H1 (cell line): ENCODE data around the gene ARL2. TPM values are rescaled to one million over a fixed set of nuclear protein-coding genes. Genes with fewer than 3 reads are reported as not detected.

Experiments
- HDAC2 ChIP-seq, 2 experiments: fragments of 300-600 bp in 1 of 2; sonication (generic) in 1 of 2; IDR thresholded peaks; 2 replicates each; pipeline ENCODE4 v1.6.1; 2011 to 2012; ENCODE audit warnings: low read depth in 2 of 2, low read length in 2 of 2, mild to moderate bottlenecking in 2 of 2, moderate library complexity in 2 of 2, borderline replicate concordance in 1 of 2, inconsistent platforms in 1 of 2
- NANOG ChIP-seq: IDR thresholded peaks from 2 replicates; pipeline ENCODE4 v1.6.1; 2011; ENCODE audit warnings: low read length, low read depth, mild to moderate bottlenecking, inconsistent platforms; ENCODE audit not compliant: insufficient read depth, poor library complexity, severe bottlenecking
- RNF2 ChIP-seq: fragments of 200-900, 300-1000 bp; sonication (generic); IDR thresholded peaks from 2 replicates; pipeline ENCODE4 v1.7.1; 2016; ENCODE audit warnings: borderline replicate concordance, low read depth, mild to moderate bottlenecking, antibody characterized with exemption, low read length; ENCODE audit not compliant: poor library complexity, severe bottlenecking; ENCODE audit errors: missing control alignments
- TCF12 ChIP-seq: IDR thresholded peaks from 2 replicates; pipeline ENCODE4 v1.6.1; 2011; ENCODE audit warnings: low read depth, mild to moderate bottlenecking, low read length
- polyA plus RNA-seq, 7 experiments: library from polyadenylated mRNA; depleted of rRNA in 3 of 7; stranded (reverse) in 5 of 7; unstranded in 2 of 7; fragments of >200 nt in 5 of 7; fragments of 200-250 nt in 2 of 7; gene quantifications; 1 replicate in 5 of 7; 2 replicates in 1 of 7; 4 replicates in 1 of 7; pipeline versions ENCODE4 v1.2.1 to v1.2.3, GENCODE V29; 2011 to 2013; ENCODE audit warnings: missing spikeins in 2 of 7, mixed read lengths in 2 of 7
- total RNA-seq: library from RNA; stranded (reverse); fragmentation: NEBNext Ultra II Directional; extraction: Animal tissue kit (Norgen Biotek cat#: 25700); gene quantifications from 2 replicates; pipeline ENCODE4 v1.2.1, GENCODE V29; 2021
- TF ChIP-seq, protein P1 (sequence below): fragments of 300-600 bp; sonication (generic); IDR thresholded peaks from 2 replicates; pipeline ENCODE4 v1.7.1; 2012; ENCODE audit warnings: low read length, moderate library complexity, mild to moderate bottlenecking, inconsistent platforms; ENCODE audit not compliant: insufficient replicate concordance

Gene ARL2
- total and polyA plus RNA-seq, 2 of the 8 experiments (the other 6 are each of a cell fraction or from before 2014, with no cell fraction given): 186 to 535 TPM

GRCh38 chr11:65016705-65017104, 2.7 kb downstream of the ARL2 start (continued):
- TF ChIP-seq, protein P1, sequence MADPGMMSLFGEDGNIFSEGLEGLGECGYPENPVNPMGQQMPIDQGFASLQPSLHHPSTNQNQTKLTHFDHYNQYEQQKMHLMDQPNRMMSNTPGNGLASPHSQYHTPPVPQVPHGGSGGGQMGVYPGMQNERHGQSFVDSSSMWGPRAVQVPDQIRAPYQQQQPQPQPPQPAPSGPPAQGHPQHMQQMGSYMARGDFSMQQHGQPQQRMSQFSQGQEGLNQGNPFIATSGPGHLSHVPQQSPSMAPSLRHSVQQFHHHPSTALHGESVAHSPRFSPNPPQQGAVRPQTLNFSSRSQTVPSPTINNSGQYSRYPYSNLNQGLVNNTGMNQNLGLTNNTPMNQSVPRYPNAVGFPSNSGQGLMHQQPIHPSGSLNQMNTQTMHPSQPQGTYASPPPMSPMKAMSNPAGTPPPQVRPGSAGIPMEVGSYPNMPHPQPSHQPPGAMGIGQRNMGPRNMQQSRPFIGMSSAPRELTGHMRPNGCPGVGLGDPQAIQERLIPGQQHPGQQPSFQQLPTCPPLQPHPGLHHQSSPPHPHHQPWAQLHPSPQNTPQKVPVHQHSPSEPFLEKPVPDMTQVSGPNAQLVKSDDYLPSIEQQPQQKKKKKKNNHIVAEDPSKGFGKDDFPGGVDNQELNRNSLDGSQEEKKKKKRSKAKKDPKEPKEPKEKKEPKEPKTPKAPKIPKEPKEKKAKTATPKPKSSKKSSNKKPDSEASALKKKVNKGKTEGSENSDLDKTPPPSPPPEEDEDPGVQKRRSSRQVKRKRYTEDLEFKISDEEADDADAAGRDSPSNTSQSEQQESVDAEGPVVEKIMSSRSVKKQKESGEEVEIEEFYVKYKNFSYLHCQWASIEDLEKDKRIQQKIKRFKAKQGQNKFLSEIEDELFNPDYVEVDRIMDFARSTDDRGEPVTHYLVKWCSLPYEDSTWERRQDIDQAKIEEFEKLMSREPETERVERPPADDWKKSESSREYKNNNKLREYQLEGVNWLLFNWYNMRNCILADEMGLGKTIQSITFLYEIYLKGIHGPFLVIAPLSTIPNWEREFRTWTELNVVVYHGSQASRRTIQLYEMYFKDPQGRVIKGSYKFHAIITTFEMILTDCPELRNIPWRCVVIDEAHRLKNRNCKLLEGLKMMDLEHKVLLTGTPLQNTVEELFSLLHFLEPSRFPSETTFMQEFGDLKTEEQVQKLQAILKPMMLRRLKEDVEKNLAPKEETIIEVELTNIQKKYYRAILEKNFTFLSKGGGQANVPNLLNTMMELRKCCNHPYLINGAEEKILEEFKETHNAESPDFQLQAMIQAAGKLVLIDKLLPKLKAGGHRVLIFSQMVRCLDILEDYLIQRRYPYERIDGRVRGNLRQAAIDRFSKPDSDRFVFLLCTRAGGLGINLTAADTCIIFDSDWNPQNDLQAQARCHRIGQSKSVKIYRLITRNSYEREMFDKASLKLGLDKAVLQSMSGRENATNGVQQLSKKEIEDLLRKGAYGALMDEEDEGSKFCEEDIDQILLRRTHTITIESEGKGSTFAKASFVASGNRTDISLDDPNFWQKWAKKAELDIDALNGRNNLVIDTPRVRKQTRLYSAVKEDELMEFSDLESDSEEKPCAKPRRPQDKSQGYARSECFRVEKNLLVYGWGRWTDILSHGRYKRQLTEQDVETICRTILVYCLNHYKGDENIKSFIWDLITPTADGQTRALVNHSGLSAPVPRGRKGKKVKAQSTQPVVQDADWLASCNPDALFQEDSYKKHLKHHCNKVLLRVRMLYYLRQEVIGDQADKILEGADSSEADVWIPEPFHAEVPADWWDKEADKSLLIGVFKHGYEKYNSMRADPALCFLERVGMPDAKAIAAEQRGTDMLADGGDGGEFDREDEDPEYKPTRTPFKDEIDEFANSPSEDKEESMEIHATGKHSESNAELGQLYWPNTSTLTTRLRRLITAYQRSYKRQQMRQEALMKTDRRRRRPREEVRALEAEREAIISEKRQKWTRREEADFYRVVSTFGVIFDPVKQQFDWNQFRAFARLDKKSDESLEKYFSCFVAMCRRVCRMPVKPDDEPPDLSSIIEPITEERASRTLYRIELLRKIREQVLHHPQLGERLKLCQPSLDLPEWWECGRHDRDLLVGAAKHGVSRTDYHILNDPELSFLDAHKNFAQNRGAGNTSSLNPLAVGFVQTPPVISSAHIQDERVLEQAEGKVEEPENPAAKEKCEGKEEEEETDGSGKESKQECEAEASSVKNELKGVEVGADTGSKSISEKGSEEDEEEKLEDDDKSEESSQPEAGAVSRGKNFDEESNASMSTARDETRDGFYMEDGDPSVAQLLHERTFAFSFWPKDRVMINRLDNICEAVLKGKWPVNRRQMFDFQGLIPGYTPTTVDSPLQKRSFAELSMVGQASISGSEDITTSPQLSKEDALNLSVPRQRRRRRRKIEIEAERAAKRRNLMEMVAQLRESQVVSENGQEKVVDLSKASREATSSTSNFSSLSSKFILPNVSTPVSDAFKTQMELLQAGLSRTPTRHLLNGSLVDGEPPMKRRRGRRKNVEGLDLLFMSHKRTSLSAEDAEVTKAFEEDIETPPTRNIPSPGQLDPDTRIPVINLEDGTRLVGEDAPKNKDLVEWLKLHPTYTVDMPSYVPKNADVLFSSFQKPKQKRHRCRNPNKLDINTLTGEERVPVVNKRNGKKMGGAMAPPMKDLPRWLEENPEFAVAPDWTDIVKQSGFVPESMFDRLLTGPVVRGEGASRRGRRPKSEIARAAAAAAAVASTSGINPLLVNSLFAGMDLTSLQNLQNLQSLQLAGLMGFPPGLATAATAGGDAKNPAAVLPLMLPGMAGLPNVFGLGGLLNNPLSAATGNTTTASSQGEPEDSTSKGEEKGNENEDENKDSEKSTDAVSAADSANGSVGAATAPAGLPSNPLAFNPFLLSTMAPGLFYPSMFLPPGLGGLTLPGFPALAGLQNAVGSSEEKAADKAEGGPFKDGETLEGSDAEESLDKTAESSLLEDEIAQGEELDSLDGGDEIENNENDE: no peak
- TF ChIP-seq TCF12 (no peak), NANOG (no peak), RNF2 (no peak), HDAC2 (IDR thresholded peaks at IDR 0.05; ENCODE audit: borderline replicate concordance in 1 of 2, low read depth in 2 of 2, low read length in 2 of 2) (no peak)
